PC-9 (cell line): ENCODE measurements around the gene ZNF385A.

Experiments used
- EZH2 ChIP-seq: fragments of 200-600 bp; sonication (generic); IDR thresholded peaks from 2 replicates; pipeline ENCODE4 v1.8.0; 2017; ENCODE audit warnings: antibody characterized with exemption, low read depth
- TF ChIP-seq, protein P1 (sequence below): fragments of 200-600 bp; sonication (generic); conservative IDR thresholded peaks from 2 replicates; pipeline ENCODE4 v1.6.1; 2017; ENCODE audit warnings: mixed run types, antibody characterized with exemption, mild to moderate bottlenecking, moderate library complexity

DNA sequence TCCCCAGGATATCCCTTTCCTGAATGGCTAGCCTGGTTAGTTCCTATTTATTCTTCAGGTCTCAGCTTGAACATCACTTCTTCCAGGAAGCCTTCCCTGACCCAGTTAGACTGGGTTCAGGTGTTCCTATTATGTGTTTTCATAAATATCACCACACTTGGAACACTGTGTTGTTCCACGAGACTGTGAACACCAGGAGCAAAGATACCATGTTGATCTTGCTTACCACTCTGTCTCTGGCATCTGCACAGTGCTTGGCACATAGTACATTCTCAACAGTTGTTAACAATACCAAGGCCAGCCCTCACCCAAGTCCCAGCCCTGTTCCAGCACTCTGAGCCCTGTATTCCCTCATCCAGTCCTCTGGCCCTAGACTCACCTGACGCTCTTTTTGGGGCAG lies 13.7 kb upstream of the ZNF385A start:
- TF ChIP-seq, protein P1, sequence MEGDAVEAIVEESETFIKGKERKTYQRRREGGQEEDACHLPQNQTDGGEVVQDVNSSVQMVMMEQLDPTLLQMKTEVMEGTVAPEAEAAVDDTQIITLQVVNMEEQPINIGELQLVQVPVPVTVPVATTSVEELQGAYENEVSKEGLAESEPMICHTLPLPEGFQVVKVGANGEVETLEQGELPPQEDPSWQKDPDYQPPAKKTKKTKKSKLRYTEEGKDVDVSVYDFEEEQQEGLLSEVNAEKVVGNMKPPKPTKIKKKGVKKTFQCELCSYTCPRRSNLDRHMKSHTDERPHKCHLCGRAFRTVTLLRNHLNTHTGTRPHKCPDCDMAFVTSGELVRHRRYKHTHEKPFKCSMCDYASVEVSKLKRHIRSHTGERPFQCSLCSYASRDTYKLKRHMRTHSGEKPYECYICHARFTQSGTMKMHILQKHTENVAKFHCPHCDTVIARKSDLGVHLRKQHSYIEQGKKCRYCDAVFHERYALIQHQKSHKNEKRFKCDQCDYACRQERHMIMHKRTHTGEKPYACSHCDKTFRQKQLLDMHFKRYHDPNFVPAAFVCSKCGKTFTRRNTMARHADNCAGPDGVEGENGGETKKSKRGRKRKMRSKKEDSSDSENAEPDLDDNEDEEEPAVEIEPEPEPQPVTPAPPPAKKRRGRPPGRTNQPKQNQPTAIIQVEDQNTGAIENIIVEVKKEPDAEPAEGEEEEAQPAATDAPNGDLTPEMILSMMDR: no peak
- TF ChIP-seq EZH2: no peak
